Measurements from ENCODE around the gene BRWD1.
A peak's percentile ranks its signal among the peaks of the same experiment; 100 is the strongest.

The BRWD1 gene

GRCh38 chr21:39313571-39314142 lies at the start of gene BRWD1:
TSS of gene BRWD1 (minus strand) at chr21:39313632. CDS start at chr21:39313491, 141 bp downstream.
- DNase-seq, result peak; percentile 63

- DNase-seq, result no peak
Measured at GRCh38 chr21:39362733-39363132, 49.3 kb upstream of the BRWD1 start.

GRCh38 chr21:39359382-39359781 lies 46.0 kb upstream of the BRWD1 start:
- DNase-seq, result no peak

- DNase-seq, result no peak
Measured at GRCh38 chr21:39353295-39353694, 39.9 kb upstream of the BRWD1 start.

- DNase-seq, result no peak
Measured at GRCh38 chr21:39350094-39351005, 36.9 kb upstream of the BRWD1 start.

- peak; percentile 92 for DNase-seq
Measured at GRCh38 chr21:39349211-39350093, 36.0 kb upstream of the BRWD1 start.

- peak; percentile 76 for DNase-seq
Measured at GRCh38 chr21:39348355-39349210, 35.2 kb upstream of the BRWD1 start, which contains the start of gene HMGN1. TSS of gene HMGN1 (minus strand) at chr21:39349088. CDS start at chr21:39348917, 171 bp downstream.

- no peak for DNase-seq
Measured at GRCh38 chr21:39348040-39348354, 34.6 kb upstream of the BRWD1 start.

- no peak for DNase-seq
Measured at GRCh38 chr21:39347537-39347936, 34.1 kb upstream of the BRWD1 start.

- DNase-seq, result no peak
Measured at GRCh38 chr21:39346671-39347331, 33.4 kb upstream of the BRWD1 start.

- no peak for DNase-seq
Measured at GRCh38 chr21:39346206-39346605, 32.8 kb upstream of the BRWD1 start.

- DNase-seq, result no peak
Measured at GRCh38 chr21:39345440-39345839, 32.0 kb upstream of the BRWD1 start.

- DNase-seq, result no peak
Measured at GRCh38 chr21:39344848-39345247, 31.4 kb upstream of the BRWD1 start.

GRCh38 chr21:39341249-39341923 lies 28.0 kb upstream of the BRWD1 start:
- no peak for DNase-seq

- no peak for DNase-seq
Measured at GRCh38 chr21:39340687-39341086, 27.3 kb upstream of the BRWD1 start.

- DNase-seq, result no peak
Measured at GRCh38 chr21:39339231-39339630, 25.8 kb upstream of the BRWD1 start.

- DNase-seq, result no peak
Measured at GRCh38 chr21:39336457-39337008, 23.1 kb upstream of the BRWD1 start.

- DNase-seq, result no peak
Measured at GRCh38 chr21:39334611-39335010, 21.2 kb upstream of the BRWD1 start.

- no peak for DNase-seq
Measured at GRCh38 chr21:39332175-39332574, 18.7 kb upstream of the BRWD1 start.

- DNase-seq, result no peak
Measured at GRCh38 chr21:39330001-39330400, 16.6 kb upstream of the BRWD1 start.

GRCh38 chr21:39327727-39328126 lies 14.3 kb upstream of the BRWD1 start:
- no peak for DNase-seq

Measured in DMS 273 treated with DMSO at 0.1 percent for 48 hours (cell line).